ENCODE results near the gene ANO7.

DNA sequence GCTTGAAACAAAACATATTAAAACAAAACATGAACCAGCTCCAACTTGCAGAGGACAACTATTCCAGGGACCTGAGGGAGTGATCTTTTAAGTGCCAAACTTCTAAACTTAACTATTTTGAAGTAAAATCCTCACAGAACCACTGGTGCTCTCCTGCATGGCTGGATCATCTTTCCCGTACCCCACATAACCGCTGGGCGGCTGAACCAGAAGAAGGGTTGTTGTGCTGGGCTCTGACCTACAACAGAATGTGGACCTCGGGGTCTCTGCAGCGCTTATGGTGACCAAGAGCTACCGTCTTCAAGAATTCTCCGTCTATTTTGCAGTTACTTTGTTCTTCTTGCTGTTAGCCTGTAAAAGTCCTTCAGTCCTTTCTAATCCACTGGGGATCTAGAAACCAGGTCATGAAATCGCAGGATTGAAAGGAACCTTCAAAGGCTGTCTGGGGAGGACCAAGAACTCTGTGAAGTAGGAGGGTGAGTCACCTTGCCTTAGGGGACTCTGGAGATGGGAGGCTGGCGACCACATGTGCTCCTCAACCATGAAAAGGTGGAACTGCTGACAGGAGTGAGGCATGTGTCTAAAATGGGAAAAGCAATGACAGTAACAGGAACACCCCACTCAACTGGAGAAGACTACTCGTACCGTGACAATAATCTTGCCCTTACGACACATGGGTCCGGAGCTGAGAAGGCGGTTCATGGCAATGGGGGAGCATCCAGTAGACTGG, 80.4 kb downstream of the ANO7 start:
- TF ChIP-seq SIN3A (IDR thresholded peaks at IDR 0.05; ENCODE audit: borderline replicate concordance, insufficient read depth, low read length): no peak
- TF ChIP-seq POLR2AphosphoS5 (IDR thresholded peaks at IDR 0.05; ENCODE audit: low read depth, low read length): no peak
- TF ChIP-seq TAF1 (IDR thresholded peaks at IDR 0.05; ENCODE audit: borderline replicate concordance, insufficient read depth, low read length): no peak
